ENCODE data around the gene TMTC1.

DNA sequence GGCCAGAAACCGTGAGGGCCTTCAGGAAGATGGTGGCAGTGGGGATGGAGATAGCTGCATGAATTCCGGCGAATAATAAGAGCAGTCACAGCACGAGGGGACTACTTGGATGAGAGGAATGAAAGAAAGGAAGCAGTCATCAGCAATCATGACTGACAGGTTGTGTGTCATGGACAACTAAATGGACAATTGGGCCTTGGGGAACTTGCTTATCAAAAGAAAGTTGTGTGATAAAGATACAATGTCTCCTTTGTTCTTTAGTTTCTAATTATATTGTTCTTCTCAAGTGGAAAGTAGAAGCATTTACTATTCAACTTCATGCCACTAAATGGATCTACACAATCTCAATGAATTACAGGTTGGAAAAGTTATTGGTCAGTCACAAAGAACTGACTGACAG lies 130.5 kb downstream of the TMTC1 start:
- TF ChIP-seq, protein P1, sequence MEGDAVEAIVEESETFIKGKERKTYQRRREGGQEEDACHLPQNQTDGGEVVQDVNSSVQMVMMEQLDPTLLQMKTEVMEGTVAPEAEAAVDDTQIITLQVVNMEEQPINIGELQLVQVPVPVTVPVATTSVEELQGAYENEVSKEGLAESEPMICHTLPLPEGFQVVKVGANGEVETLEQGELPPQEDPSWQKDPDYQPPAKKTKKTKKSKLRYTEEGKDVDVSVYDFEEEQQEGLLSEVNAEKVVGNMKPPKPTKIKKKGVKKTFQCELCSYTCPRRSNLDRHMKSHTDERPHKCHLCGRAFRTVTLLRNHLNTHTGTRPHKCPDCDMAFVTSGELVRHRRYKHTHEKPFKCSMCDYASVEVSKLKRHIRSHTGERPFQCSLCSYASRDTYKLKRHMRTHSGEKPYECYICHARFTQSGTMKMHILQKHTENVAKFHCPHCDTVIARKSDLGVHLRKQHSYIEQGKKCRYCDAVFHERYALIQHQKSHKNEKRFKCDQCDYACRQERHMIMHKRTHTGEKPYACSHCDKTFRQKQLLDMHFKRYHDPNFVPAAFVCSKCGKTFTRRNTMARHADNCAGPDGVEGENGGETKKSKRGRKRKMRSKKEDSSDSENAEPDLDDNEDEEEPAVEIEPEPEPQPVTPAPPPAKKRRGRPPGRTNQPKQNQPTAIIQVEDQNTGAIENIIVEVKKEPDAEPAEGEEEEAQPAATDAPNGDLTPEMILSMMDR (IDR thresholded peaks at IDR 0.05), result no peak
- TF ChIP-seq EZH2 (IDR thresholded peaks at IDR 0.05), result no peak
